D721Med (cell line): ENCODE measurements around the gene HCRTR1.

Source experiments
- DNase-seq: peaks from one replicate; pipeline ENCODE4 v3.0.0; 2011; ENCODE audit warnings: low spot score; ENCODE audit not compliant: insufficient read length
- FAIRE-seq: peaks from 2 replicates; lab custom pipeline; 2011; peaks lifted over from hg19 to GRCh38; lab: Jason Lieb, UNC
- CTCF ChIP-seq: IDR thresholded peaks from 2 replicates; pipeline ENCODE4 v1.5.1; 2012; ENCODE audit warnings: mild to moderate bottlenecking, control low read depth; ENCODE audit not compliant: insufficient read depth; ENCODE audit errors: missing control alignments

The HCRTR1 gene

GRCh38 chr1:31660871-31661455 is 43.5 kb downstream of the HCRTR1 start:
- TF ChIP-seq CTCF, result no peak
- no peak for FAIRE-seq
- no peak for DNase-seq

GRCh38 chr1:31661856-31662255 is 44.4 kb downstream of the HCRTR1 start:
- FAIRE-seq (no peak), DNase-seq (no peak)
- no peak for TF ChIP-seq CTCF

- no peak for DNase-seq
- FAIRE-seq, result no peak
- TF ChIP-seq CTCF, result no peak
These were observed 45.0 kb downstream of the HCRTR1 start for GRCh38 chr1:31662463-31662862.

GRCh38 chr1:31663622-31664452 is 46.3 kb downstream of the HCRTR1 start:
- no peak for FAIRE-seq
- TF ChIP-seq CTCF, result peak; percentile 83
- peak; percentile 69 for DNase-seq

GRCh38 chr1:31664528-31664927 is 47.0 kb downstream of the HCRTR1 start:
- DNase-seq, result no peak
- FAIRE-seq, result no peak
- TF ChIP-seq CTCF, result no peak

- no peak for DNase-seq
- FAIRE-seq, result no peak
- TF ChIP-seq CTCF, result no peak
These were observed 47.9 kb downstream of the HCRTR1 start for GRCh38 chr1:31665234-31665878.
